Limb (tissue), 2 donors: Measurements from ENCODE around the gene TAF1.
"Not testable (repeated sequence)": the region's sequence is repeated elsewhere in the genome, so short reads cannot be mapped to it uniquely, and the experiment has no call there.

Experiments used
- DNase-seq, 2 donors: peaks; one replicate each; pipeline ENCODE4 v3.0.0-alpha.2; 2016; ENCODE audit errors: extremely low spot score in 2 of 2

The TAF1 gene

DNA sequence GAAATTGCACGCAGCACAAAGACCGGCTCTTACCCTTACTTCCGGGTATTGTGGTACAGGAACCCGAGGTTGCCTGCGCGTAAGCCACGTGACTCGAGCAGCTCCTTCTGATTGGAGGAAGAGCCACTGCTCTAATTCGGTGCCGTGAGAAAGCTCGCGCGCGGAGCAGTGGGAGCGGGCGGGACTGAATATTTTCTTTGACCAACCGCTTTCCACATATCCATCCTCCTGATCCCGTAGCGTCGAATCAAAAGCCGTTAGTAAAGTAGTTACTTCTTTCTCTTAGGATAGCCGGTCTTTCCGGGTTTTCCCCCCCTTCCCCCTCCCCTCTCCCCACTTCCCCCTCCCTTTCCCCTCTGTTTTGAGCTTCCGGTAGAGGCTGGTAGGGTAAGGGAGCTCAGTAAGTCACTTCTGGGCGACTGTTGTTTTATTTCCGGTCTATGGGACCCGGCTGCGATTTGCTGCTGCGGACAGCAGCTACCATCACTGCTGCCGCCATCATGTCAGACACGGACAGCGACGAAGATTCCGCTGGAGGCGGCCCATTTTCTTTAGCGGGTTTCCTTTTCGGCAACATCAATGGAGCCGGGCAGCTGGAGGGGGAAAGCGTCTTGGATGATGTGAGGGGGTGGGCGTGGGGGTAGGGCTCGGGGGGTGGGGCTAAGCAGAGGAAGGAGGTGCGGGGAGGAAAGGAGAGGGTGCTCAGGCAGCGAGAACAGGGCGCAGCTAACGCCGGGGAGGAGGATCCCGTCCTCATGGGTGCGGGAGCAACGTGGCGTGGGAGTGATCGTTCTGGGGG is at the start of gene TAF1:
Gene TAF1, plus strand, starts transcription at position 483 of the 799 bp plus-strand sequence. Its CDS starts 18 bp downstream, at position 501.
- DNase-seq: peak; percentile 89 to 92

DNA sequence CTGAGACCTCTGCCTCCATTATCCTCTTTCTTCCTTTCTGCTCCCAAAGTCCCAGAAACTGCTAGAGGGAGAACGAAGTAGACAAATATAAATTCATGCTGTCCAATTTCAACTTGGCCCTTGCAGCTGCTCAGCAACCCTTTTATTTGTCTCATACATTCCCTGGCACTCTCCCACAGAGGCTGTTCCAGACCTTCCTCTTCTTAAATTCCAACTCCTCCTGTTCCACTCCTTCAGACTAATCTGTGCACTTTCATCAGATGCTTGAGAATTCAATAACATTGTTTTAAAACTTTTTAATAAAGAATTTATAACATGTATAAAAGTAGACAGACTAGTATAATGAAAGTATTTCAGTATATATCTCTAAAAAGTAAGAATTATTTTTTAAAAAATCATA is 49.2 kb upstream of the TAF1 start:
- peak in 1 of 2 donors; percentile 2 for DNase-seq

DNA sequence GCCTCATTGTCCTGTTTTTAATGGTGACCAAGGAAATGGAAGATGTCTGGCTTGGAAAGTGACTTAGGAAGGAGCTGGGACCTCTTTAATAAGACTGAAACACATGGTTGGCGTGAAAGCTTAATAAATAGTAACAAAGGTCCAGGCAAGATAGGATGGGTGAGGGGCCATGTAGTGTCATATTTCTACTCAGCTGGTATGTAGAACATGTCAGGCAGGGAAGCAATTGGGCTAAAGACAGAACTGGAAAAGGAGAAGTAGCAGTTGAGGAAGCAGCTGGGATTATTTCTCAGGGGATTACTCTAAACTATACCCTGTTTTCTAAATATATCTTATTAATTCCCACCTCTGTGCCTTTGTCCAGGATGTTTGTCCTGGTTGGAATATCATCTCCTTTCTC is 46.0 kb upstream of the TAF1 start:
- DNase-seq: peak in 1 of 2 donors; percentile 1

GRCh38 chrX:71321731-71322130 is 44.4 kb upstream of the TAF1 start:
- DNase-seq: no peak

GRCh38 chrX:71324452-71324851 is 41.7 kb upstream of the TAF1 start:
- not testable (repeated sequence) for DNase-seq

DNA sequence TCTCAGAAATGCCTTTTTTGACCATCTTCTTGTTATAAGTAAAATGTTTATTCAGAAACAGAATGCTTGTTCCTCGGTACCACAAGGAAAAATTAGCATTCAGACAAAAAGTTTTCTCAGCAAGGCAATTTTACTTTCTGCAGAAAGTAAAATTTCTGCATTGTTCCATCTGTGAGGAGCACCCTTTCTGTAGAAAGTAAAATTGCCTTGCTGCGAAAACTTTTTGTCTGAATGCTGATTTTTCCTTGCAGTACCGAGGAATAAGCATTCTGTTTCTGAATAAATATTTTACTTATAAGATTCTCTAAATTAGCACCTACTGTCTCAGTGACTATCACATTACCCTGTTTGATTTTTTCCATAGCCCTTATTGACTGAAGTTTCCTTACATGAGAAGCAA is 39.8 kb upstream of the TAF1 start:
- no peak for DNase-seq

DNA sequence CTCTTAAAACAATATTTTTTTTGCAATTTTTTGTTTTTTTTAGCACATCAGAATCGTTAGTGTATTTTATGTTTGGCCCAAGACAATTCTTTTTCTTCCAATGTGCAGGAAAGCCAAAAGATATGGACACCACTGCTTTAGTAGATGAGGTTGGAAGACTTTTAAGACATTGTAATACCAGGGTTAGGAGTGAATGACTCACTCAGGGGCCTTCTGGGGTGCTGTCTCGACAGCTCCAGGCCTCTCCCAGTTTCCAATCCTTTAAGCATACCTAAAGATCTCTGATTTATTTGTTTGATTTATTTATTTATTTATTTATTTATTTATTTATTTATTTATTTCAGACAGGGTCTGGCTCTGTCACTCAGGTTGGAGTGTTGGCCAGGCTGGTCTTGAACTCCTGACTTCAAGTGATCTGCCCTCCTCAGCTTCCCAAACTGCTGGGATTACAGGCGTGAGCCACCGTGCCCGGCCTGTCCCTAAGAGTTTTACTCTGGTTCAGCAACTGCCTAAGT is 16.9 kb upstream of the TAF1 start:
- DNase-seq: not testable (repeated sequence)

GRCh38 chrX:71349867-71350266 is 16.3 kb upstream of the TAF1 start:
- not testable (repeated sequence) for DNase-seq

GRCh38 chrX:71352439-71352838 is 13.7 kb upstream of the TAF1 start:
- DNase-seq: not testable (repeated sequence)

- DNase-seq: no peak
Measured at GRCh38 chrX:71364221-71364620, 1.9 kb upstream of the TAF1 start.

- no peak for DNase-seq
Measured at GRCh38 chrX:71365356-71365874, 742 bp upstream of the TAF1 start.

DNA sequence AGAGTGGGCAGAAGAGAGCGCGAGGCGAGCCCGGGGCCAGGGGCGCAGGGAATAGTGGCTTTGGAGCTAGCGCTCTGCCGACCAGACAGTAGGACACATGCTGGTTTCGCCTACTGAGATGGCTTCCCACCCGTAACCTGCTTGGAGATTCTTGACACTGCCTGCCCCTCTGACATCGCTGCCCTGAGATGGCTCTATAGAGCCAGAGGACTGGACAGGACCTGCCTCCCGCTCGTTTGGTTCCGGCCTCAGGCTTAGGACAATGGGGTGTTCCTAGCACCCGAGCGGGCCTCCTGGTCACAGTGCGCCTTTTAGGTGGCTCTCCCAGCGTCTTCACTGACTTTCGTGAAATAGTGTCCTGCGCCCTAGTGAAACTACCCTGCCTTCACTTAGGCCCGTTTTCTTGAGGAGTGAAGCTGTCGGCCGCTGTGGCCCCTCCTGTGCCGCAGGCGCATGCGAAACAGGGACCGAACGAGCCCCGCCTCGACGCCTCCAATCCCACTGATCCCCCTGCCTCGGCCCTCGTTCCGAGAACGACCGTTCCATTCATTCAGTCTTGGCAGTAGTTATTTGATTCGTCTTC is 608 bp downstream of the TAF1 start:
- peak in 1 of 2 donors; percentile 2 for DNase-seq

DNA sequence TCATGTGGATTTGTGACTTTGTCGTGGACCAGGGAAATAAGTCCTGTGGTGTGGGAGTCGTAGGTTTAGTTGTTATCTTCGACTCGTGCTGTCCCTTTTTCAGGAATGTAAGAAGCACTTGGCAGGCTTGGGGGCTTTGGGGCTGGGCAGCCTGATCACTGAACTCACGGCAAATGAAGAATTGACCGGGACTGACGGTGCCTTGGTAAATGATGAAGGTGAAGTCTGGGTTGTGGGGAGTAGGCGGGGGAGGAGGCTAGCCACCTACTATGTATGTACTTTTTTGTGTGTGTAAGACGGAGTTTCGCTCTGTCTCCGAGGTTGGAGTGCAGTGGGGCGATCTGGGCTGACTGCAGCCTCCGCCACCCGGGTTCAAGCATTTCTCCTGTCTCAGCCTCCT is 1.2 kb downstream of the TAF1 start:
- DNase-seq: no peak

DNA sequence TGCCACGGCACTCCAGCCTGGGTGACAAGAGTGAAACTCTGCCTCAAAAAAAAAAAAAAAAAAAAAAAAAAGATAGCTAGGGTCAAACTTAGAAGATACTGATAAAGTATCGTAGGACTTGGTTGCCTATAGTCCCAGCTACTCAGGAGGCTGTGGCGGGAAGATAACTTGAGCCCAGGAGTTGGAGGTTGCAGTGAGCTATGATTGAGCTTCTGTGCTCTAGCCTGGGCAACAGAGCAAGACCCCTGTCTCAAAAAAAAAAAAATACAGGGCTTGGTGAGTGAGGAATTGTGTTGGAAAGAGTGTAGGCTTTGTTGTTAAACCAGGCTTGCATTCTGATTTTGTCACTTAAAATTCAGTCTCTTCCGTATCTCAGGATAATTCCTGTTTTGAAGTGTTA is 6.2 kb downstream of the TAF1 start:
- no peak for DNase-seq

DNA sequence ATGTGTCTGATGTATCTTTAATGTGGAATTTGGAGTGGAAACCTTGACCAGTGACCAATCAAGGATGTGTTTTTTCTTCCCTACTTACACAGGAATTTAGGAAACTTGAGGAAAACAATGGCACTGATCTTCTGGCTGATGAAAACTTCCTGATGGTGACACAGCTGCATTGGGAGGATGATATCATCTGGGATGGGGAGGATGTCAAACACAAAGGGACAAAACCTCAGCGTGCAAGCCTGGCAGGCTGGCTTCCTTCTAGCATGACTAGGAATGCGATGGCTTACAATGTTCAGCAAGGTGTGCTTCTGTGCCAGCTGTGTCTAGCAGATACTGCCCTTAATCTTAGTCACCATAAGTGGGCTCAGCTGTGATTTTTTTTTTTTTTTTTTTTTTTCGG is 12.6 kb downstream of the TAF1 start:
- no peak for DNase-seq

- not testable (repeated sequence) for DNase-seq
Measured at GRCh38 chrX:71391725-71392124, 25.6 kb downstream of the TAF1 start.

DNA sequence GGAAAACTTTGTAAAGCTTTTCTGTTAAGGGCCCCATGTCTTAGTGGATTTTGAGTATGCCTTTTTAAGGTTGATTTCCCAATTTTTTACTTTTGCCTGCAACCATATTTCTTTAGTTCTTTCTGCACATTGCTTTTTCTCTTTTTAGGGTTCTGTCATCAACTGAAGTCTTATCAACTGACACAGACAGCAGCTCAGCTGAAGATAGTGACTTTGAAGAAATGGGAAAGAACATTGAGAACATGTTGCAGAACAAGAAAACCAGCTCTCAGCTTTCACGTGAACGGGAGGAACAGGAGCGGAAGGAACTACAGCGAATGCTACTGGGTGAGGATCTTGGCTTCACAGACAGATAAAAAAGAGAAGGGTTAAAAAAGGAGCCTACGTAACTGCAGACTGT is 27.8 kb downstream of the TAF1 start:
- DNase-seq: no peak

DNA sequence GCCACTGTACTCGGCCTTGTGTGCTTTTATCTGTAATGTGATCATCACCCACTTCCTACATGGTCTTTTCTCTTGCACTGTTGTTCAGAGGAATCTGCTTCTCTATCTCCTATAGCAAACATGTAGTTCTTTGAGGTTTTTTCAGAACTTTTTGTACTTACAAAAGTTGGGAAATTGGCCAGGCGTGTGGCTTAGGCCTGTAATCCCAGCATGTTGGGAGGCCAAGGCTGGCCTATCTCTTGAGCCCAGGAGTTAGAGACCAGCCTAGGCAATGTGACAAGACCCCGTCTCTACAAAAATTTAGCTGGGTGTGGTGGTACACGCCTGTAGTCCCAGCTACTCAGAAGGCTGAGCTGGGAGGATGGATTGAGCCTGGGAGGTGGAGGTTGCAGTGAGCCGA is 30.4 kb downstream of the TAF1 start:
- no peak for DNase-seq

DNA sequence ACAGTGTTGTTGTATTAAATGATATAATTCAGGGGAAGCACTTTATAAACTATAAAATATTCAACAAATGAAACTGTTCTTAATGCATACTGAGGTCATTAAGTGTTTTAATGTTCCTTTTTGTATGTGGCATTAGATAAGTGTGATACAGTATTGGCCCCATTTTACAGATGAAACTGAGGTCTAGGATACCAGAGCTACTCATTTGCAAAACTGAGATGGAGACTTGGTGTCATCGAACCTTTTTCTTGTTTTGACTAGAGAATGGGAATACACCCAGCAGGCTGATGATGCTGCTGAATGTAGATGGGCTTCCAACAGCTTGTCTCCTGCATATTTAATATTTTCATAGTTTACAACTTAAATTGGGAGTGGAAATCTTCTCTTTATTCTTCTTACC is 34.6 kb downstream of the TAF1 start:
- DNase-seq: no peak

GRCh38 chrX:71416260-71416659 is 50.1 kb downstream of the TAF1 start:
- not testable (repeated sequence) for DNase-seq

DNA sequence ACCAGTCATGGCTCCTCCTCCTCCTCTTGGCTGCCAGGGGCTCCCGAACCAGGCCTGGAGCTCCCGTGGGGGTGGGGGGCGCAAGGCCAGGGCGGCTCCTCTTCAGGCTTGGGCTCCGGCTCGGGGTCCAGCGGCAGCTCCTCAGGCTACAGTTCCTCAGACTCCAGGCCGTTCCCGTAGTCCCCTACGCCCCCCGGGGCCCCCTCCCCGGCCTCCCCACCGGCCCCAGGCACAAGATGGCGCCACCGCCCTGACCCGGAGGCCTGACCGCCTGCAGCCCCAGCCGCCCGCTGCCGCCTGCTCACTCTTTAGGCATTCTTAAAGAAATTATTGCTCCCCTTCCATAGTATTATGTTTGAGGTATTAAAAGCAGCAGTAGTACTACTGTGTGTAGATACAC is 54.5 kb downstream of the TAF1 start:
- no peak for DNase-seq

DNA sequence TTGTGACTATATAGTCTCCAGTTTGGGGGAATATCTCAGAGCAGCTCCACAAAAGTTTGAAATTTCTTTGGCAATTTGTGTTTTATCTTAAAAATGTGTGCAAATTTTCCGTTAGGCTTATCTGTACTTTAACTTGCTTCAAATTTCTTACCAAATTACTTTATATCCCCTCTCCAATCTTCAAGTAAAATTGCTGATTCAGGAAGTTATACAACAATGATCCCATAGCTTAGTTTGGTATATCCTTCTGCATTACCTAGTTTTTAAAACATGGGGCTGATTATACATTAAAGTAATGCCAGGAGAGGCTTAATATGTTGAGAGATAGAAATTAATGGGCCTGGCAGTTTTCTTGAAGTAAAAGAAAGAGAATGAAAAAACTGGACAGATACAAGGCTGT is 66.6 kb downstream of the TAF1 start:
- DNase-seq: no peak

DNA sequence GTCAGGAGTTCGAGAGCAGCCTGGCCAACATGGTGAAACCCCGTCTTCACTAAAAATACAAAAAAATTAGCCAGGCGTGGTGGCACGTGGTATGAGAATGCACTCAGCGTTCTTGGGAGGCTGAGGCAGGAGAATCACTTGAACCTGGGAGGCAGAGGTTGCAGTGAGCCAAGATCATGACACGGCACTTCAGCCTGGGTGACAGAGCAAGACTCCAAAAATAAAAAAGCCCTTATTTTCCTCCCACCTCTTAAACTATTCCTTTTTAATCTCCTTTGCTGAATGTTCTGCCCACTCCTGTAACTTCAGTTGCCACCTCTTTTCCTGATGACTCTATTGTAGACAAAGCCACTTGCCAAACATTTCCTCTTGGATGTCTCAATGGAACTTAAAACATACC is 72.6 kb downstream of the TAF1 start:
- DNase-seq: no peak
